HG02588 (cell line): ENCODE results near the gene DOK6.

Experiments used
- ATAC-seq: cut with Tn5 transposase; IDR thresholded peaks from one replicate; pipeline ENCODE4 v1.9.1; 2021; ENCODE audit warnings: mild to moderate bottlenecking, moderate library complexity; ENCODE audit not compliant: unreplicated experiment

Gene DOK6

DNA sequence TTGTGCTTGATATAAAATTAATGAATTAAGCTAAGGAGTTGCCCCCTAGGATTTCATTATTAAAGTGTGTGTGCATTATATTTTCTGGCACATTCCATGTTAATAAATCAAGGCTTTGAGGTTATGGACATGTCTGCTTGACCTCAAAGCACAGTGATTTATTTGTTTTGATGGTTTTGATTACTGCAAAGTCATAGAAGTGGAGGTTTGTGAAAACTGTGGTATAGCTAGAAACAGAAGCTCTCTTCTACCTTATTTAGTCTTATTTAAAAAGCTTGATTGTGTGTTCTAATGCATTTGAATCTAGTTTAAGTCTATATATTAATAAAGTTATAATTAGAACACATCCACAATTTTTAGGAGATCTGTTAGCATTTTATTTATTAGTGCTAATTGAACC, 32.2 kb downstream of the DOK6 start:
- no peak for ATAC-seq

- ATAC-seq: no peak
These were observed 34.3 kb downstream of the DOK6 start for GRCh38 chr18:69435000-69435399.

- ATAC-seq: no peak
These were observed 43.5 kb downstream of the DOK6 start for GRCh38 chr18:69444221-69444620.

DNA sequence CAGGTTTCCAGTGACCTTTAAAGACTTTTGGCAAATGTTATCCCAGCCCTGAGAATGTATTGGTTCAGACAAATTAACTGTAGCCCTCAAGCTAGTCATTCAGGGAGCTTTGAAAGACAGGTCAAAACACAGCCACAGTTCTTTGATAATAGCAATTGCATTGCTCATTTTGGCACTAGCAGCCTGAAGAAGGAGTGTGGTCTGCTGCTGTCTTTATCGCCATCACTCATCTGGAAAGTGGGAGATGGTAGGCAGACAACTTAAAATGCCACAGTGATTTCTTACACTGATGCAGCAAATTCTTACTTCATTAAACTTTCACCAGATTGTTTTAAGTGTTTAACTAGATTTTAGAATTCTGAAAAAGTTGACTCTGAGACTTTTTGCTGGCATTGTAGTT, 47.2 kb downstream of the DOK6 start:
- ATAC-seq: no peak

- no peak for ATAC-seq
These were observed 54.4 kb downstream of the DOK6 start for GRCh38 chr18:69455125-69455524.

- no peak for ATAC-seq
These were observed 68.8 kb downstream of the DOK6 start for GRCh38 chr18:69469444-69469919.

DNA sequence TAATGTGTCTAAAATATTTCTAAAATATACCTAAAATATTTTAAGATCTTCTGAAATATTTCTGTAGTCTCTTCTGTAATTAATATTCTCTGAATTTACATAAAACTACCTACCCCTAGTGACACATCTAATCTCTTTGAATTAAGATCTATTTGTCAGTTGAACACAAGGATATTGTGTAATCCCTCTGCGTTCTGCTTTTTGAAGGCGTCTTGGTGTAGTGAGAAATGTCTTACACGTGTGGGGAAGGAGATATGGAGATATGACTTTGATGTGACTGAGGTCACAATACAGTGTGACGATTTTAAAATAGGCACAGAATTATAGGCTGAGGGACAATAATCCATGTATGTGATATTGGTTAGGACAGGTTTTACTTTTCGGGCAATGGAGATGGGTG, 79.8 kb downstream of the DOK6 start:
- no peak for ATAC-seq

- no peak for ATAC-seq
These were observed 82.9 kb downstream of the DOK6 start for GRCh38 chr18:69483574-69483973.

DNA sequence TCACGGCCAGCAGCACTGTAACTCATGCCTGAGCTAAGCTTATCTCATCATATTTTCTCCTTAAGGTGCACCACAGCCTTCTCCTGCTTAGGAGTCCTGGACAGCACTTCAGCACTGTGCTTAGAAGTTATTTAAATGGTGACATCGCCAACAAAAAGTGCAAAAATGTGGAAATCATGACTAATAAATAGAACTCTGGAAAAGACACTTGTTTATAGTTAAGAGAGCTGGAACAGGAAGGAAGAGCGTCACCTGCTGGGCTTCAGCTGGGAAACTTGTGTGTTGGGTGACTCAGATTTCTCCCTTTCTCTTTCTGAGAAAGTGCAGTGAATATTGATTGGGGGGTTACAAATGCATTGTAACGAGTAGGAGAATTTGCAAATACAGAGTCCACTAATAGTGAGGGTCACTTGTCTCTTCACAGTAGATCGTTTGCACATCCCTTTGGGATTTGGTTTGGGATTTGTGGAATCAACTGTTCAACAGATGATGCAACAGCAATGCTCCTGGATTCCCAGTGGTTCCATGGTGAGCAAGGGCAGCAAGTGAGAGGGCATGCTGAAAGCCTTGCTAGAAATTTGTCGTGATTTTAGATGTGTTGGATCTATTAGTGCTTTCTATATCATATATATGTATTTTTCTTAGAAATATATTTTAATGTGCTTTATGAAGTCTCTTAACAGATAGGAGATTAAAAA, 84.2 kb downstream of the DOK6 start:
- no peak for ATAC-seq

GRCh38 chr18:69487488-69488394, 87.1 kb downstream of the DOK6 start:
- ATAC-seq: no peak

DNA sequence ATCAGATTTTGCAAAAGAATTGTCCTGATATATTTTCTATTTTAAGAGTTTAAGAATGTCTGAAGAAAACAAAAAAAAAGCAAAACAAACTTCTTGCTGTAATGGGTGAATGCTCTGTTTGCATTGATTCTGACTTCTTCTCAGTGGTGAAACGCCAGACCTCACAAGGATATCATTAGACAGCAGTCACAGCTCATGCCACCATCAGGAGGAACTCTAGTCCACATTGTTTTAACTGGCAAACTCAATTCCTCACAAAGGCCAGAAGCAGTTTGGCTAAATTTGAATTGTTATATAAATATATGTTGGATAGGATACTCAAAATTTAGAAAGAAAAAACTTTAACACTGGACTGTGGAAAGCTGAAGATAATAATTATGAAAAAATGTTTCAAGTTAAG, 89.4 kb downstream of the DOK6 start:
- ATAC-seq: no peak

- no peak for ATAC-seq
These were observed 90.1 kb downstream of the DOK6 start for GRCh38 chr18:69490813-69491212.

- ATAC-seq: no peak
These were observed 90.9 kb downstream of the DOK6 start for GRCh38 chr18:69491576-69491975.

DNA sequence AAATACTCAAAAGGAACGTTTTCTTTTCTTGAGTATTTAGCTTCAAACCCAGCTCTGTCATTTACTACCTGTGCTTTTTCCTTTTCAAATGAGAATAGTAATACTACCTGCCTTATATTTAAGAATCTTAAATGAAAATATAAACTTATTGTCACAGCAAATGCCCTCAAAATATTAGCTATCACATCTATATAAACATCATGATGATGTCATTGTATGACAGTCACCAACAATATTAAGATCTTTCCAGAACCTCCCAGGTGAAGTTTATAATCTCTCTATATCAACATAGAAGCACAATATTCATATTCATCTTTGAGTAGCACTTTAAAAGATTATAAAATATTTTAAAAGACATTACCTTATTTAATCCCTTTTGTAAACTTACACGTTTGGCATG, 92.2 kb downstream of the DOK6 start:
- no peak for ATAC-seq

DNA sequence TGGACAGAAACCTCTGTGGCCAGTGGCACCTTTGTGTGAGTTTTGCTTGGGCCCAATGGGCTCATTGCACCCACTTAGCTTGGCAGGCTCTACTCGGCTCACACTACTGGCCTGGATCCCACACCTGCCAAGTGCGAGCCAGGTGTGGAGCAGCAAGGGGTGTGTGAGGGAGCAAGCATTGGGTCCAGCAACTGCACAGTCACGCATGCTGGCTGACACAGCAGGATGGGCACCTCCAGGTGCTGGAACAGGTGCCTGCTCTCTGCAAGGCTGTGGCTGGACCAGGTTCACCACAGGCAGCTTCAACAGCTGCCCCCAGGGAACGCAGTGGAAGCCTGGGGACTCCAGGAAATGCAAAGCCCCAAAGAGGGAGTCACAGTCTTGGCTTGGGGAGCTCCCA, 94.2 kb downstream of the DOK6 start:
- ATAC-seq: no peak

DNA sequence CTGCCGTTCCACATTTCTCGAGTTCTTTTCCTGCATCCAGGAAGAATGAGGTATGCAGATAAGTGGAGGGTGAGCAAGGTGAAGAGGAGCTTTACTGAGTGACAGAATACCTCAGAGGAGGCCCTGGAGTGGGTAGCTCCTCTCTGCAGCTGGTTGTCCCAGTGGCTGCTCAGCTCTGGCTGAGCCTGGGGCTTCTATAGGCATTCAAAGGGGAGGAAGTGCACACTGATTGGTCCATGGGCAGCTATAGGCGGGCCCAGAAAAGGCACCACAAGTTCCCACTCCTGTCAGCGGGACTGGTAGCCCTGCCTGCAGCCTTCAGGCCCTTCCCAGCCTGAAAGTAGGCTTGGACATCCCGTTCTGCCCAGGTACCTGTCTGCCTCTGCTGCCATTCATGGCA, 94.7 kb downstream of the DOK6 start:
- ATAC-seq: no peak

- ATAC-seq: no peak
These were observed 95.3 kb downstream of the DOK6 start for GRCh38 chr18:69495841-69496533.

DNA sequence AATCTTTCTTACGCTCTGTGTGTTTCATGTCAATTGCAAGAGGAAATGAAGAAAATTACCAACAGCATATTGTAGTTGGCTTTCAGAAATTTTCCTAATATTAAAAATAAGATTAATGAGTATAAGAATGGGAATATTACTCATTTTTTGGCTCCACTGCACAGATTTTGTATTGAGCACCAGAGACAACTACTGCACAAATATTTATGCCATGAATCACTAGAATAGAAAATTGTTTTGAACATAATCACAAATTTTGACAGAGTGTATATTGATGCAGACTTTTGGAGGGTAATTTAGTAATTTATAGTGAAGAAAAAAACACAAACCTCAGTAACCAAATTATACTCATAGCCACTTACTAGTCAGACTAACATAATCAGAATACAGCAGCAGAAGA, 118.3 kb downstream of the DOK6 start:
- ATAC-seq: no peak

- ATAC-seq: no peak
These were observed 122.9 kb downstream of the DOK6 start for GRCh38 chr18:69523582-69523981.

DNA sequence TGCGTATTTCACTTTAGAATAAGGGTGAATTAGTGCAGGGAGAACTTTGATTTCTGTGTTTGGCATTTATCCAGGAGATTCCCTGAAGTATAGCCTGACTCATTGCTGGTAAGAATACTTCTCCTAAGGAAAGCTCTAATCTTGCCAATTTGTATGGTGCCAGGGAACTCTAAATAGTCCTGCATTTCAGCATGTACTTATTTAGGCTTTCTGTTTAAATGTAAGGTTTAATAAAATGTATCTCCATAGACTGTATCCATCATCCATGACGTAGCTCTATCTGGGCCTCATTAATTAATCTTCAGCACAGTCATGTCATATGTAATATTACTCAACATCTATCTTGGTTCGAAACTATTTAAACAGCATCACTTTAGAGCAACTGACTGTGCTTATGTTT, 127.7 kb downstream of the DOK6 start:
- ATAC-seq: no peak

DNA sequence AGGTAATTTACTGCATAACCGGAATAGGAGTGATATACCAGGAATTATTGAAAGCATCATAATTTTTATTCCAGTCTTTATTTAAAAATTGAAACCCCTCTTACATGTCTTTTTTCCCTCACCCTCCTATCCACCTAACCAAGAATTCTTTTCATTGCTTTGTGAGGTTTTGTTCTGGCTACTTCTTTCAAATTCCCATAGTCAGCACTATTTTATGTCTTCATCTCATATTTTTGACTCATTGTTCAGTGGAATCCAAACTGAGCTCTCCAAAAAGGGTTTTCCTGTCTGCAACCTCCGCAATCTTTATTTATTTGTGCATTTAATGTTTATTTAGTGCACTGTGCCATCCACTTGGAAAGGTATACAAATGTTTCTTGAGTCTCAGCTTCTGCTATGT, 128.5 kb downstream of the DOK6 start:
- no peak for ATAC-seq

- no peak for ATAC-seq
These were observed 131.3 kb downstream of the DOK6 start for GRCh38 chr18:69531973-69532372.
